Pancreas (tissue), 10 donors: ENCODE results near the gene NUFIP2. TPM values are rescaled to one million over a fixed set of nuclear protein-coding genes. Genes with fewer than 3 reads are reported as not detected.

ENCODE experiments used
- ATAC-seq, 4 donors: fragments of 200-7000 bp; cut with Tn5 transposase; one replicate each; pipeline versions ENCODE4 v1.8.0 to v1.9.1; 2020; ENCODE audit warnings: mild to moderate bottlenecking in 4 of 4, moderate library complexity in 4 of 4
- DNase-seq, 6 donors: peaks; one replicate each; pipeline ENCODE4 v3.0.0-alpha.2; 2020
- FAIRE-seq: peaks from 2 replicates; lab custom pipeline; 2012; peaks lifted over from hg19 to GRCh38; lab: Jason Lieb, UNC
- H3K27ac ChIP-seq, 4 donors: fragments of 200-600 bp; sonication (generic); 1 replicate in 3 of 4; 2 replicates in 1 of 4; pipeline versions ENCODE4 v1.5.0 to v1.8.0; 2020
- H3K27me3 ChIP-seq, 4 donors: fragments of 200-600 bp; one replicate each; pipeline ENCODE4 v1.8.0; 2021
- H3K36me3 ChIP-seq, 3 donors: fragments of 200-600 bp; sonication (generic) in 1 of 3; one replicate each; pipeline versions ENCODE4 v1.5.0 to v1.8.0; 2020 to 2021
- H3K4me1 ChIP-seq, 3 donors: fragments of 200-600 bp; one replicate each; pipeline ENCODE4 v1.8.0; 2021
- H3K4me3 ChIP-seq, 4 donors: fragments of 200-600 bp; sonication (generic) in 2 of 4; one replicate each; pipeline versions ENCODE4 v1.5.0 to v1.8.0; 2020 to 2021
- H3K9me3 ChIP-seq, 4 donors: fragments of 200-600 bp; one replicate each; pipeline ENCODE4 v1.8.0; 2021
- WGBS, 2 donors: extraction: QIAGEN DNeasy Blood & Tissue Kit; methylation state at CpG; one replicate each; pipeline ENCODE4 v1.1.7; 2013; 5-methylcytosine and 5-hydroxymethylcytosine counted together
- intact Hi-C, 3 donors: fragments of 100-400 bp; cut with DNase I; formaldehyde crosslinking; loops; one replicate each; pipeline versions ENCODE4 v1.11.1 to v1.14.2; 2022
- polyA plus RNA-seq, 2 donors: library from polyadenylated mRNA; stranded (reverse); fragments of 200-250 nt; gene quantifications; one replicate each; pipeline ENCODE4 v1.2.3, GENCODE V29; 2013
- total RNA-seq, 6 donors: library from RNA; stranded (reverse); fragmentation: NEBNext Ultra II Directional in 4 of 6; extraction: Animal tissue kit (Norgen Biotek cat#: 25700) in 4 of 6; gene quantifications; one replicate each; pipeline versions ENCODE4 v1.2.1 to v1.2.4, GENCODE V29; 2021 to 2023
- TF ChIP-seq, protein P1 (sequence below), 4 donors: fragments of 200-600 bp; sonication (generic) in 3 of 4; IDR thresholded peaks; one replicate each; pipeline versions ENCODE4 v1.5.0 to v1.8.0; 2021; ENCODE audit warnings: antibody characterized with exemption in 4 of 4
- donor health status: healthy with polysubstance abuse.
- donor health status: DM: no; HTN: no; CAD: no; lungs with moderate emphysema.
- donor health status: DM: no; HTN: no; CAD: no.
- donor health status: control.
- donor health status: control.
- donor health status: Bipolar disorder and iron deficiency.
- donor health status: DM: yes; HTN: yes; CAD: no.
- donor health status: DM: no; HTN: no; CAD: no.
- donor health status: DM: no; HTN: no; CAD: no.
- donor health status: DM: yes; HTN: yes; CAD: no.

NUFIP2 gene
- total and polyA plus RNA-seq, 8 donors = 8.7 to 28.1 (median 15.3) TPM

- intact Hi-C loops = no loop called here
- H3K27me3 ChIP-seq = no peaks in the 10 kb centered on the region
- no peaks in the 10 kb centered on the region for H3K36me3 ChIP-seq
- no peaks in the 10 kb centered on the region for H3K9me3 ChIP-seq
- no peak overlapping the region for H3K4me3 ChIP-seq
- no peak overlapping the region for H3K27ac ChIP-seq
- DNase-seq (no peak), FAIRE-seq (no peak), ATAC-seq (peak in 3 of 4 donors; percentile 58 to 81 (median 75))
- H3K4me1 ChIP-seq = no peaks in the 10 kb centered on the region
- TF ChIP-seq, protein P1, sequence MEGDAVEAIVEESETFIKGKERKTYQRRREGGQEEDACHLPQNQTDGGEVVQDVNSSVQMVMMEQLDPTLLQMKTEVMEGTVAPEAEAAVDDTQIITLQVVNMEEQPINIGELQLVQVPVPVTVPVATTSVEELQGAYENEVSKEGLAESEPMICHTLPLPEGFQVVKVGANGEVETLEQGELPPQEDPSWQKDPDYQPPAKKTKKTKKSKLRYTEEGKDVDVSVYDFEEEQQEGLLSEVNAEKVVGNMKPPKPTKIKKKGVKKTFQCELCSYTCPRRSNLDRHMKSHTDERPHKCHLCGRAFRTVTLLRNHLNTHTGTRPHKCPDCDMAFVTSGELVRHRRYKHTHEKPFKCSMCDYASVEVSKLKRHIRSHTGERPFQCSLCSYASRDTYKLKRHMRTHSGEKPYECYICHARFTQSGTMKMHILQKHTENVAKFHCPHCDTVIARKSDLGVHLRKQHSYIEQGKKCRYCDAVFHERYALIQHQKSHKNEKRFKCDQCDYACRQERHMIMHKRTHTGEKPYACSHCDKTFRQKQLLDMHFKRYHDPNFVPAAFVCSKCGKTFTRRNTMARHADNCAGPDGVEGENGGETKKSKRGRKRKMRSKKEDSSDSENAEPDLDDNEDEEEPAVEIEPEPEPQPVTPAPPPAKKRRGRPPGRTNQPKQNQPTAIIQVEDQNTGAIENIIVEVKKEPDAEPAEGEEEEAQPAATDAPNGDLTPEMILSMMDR (IDR thresholded peaks at IDR 0.05) = no peak
- 84 to 89% methylated on average over 9 of the region's 9 CpGs for WGBS, 2 donors
These were observed 52.7 kb downstream of the NUFIP2 start for GRCh38 chr17:29240968-29241963.

GRCh38 chr17:29240477-29240876, 53.5 kb downstream of the NUFIP2 start:
- TF ChIP-seq, protein P1 (IDR thresholded peaks at IDR 0.05) = no peak
- Histone ChIP-seq H3K27ac (no peak overlapping the region), H3K27me3 (no peaks in the 10 kb centered on the region), H3K9me3 (no peaks in the 10 kb centered on the region), H3K36me3 (no peaks in the 10 kb centered on the region), H3K4me3 (no peak overlapping the region), H3K4me1 (no peaks in the 10 kb centered on the region)
- 69% methylated on average over 2 of the region's 2 CpGs for WGBS, 2 donors
- no peak for ATAC-seq
- intact Hi-C loops = no loop called here
- FAIRE-seq = no peak
- DNase-seq = no peak

DNA sequence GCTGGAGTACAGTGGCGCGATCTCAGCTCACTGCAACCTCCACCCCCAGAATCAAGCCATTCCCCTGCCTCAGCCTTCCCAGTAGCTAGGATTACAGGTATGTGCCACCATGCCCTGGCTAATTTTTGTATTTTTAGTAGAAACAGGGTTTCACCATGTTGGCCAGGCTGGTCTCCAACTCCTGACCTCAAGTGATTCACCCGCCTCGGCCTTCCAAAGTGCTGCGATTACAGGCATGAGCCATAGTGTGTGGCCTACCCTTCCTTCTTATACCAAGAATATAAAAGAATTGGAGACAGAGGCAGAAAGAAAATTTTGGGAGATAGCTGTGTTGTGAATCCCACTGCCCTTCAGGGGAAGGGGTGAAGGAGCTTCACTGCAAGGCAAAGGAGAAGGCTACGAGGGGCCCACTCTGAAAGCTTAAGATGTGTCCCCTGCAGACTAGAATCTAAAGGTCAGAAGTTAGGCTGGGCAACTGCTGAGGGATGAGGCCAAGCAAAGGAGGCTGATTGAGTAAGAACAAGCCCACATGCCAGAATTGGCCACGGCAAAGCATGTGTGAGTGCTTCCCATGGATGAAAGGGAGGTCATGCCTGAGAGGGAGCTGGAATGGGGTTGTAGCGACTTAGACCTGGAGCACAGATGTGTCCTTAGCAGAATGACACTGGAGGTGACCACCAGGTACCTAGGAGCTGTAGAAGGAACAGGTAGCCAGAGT, 55.7 kb downstream of the NUFIP2 start:
- intact Hi-C loops = no loop called here
- WGBS, 2 donors = 86 to 92% methylated on average over 8 of the region's 8 CpGs
- ATAC-seq (peak in 1 of 4 donors; percentile 45), DNase-seq (no peak), FAIRE-seq (no peak)
- Histone ChIP-seq H3K36me3 (no peaks in the 10 kb centered on the region), H3K4me1 (no peaks in the 10 kb centered on the region), H3K27me3 (no peaks in the 10 kb centered on the region), H3K4me3 (no peak overlapping the region), H3K9me3 (no peaks in the 10 kb centered on the region), H3K27ac (no peak overlapping the region)
- TF ChIP-seq, protein P1 (IDR thresholded peaks at IDR 0.05) = no peak

GRCh38 chr17:29237476-29238132, 56.3 kb downstream of the NUFIP2 start:
- FAIRE-seq (no peak), DNase-seq (no peak), ATAC-seq (peak in 2 of 4 donors; percentile 28 to 45)
- no peaks in the 10 kb centered on the region for H3K9me3 ChIP-seq
- 88 to 91% methylated on average over 3 of the region's 3 CpGs for WGBS, 2 donors
- H3K27ac ChIP-seq = no peak overlapping the region
- no peaks in the 10 kb centered on the region for H3K4me1 ChIP-seq
- no peaks in the 10 kb centered on the region for H3K27me3 ChIP-seq
- no peaks in the 10 kb centered on the region for H3K36me3 ChIP-seq
- TF ChIP-seq, protein P1 (IDR thresholded peaks at IDR 0.05) = no peak
- intact Hi-C loops = no loop called here
- H3K4me3 ChIP-seq = no peak overlapping the region
